HS-5 (cell line): ENCODE data around the gene KCNMA1.

Experiments used
- DNase-seq: peaks from one replicate; pipeline ENCODE4 v3.0.0-alpha.2; 2012; ENCODE audit warnings: low read depth

KCNMA1 gene

DNA sequence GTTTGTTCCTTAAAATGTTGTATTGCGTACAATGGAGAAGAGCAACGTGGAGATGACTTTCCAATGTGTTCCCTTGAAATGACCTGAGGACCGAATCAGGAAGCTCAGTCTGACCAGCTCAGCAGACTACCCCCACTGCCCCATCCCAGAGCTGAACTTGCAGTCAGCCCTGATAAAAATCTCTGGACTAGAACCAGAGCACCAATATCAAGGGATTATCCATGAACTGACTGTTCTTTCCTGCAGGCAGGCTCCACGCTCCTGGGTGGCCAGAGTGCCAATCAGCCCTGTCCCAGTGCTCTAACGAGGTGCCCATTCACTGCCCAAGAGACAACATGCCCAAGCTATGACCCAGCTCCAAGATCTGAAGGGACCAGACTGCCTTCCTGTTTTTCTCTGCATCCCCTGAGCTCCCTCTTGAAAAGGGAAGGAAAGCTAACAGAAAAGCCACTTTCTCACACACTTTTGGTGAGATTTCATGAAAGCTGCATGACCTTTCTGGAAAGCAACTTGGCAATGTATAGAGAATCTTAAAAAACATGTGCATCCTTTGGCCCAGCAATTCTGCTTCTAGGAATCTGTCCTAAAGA is 130.2 kb downstream of the KCNMA1 start:
- no peak for DNase-seq

DNA sequence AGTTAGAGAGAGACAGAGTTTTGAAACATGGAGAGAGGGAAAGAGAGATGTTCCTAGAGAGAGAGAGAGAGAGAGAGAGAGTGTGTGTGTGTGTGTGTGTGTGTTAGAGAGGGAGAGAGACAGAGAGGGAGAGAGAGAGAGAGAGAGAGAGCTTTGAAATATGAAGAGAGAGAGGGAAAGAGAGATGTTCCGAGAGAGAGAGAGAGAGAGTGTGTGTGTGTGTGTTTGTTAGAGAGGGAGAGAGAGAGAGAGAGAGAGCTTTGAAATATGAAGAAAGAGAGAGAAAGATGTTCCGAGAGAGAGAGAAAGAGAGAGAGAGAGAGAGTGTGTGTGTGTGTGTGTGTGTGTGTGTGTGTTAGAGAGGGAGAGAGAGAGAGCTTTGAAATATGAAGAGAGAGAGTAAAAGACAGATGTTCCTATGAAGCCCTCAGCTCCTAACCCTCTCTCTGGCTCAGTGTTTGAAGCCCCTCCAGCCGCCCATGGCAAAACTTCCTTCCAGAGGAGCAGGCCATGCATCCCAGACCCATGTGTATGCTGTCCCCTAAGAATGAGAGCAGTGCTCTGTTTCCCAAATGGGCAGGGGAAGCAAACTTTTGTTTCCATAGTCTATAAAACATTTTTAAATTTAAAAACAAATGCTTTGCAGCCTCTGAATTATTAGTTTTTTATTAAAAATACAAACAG is 130.9 kb downstream of the KCNMA1 start:
- no peak for DNase-seq

DNA sequence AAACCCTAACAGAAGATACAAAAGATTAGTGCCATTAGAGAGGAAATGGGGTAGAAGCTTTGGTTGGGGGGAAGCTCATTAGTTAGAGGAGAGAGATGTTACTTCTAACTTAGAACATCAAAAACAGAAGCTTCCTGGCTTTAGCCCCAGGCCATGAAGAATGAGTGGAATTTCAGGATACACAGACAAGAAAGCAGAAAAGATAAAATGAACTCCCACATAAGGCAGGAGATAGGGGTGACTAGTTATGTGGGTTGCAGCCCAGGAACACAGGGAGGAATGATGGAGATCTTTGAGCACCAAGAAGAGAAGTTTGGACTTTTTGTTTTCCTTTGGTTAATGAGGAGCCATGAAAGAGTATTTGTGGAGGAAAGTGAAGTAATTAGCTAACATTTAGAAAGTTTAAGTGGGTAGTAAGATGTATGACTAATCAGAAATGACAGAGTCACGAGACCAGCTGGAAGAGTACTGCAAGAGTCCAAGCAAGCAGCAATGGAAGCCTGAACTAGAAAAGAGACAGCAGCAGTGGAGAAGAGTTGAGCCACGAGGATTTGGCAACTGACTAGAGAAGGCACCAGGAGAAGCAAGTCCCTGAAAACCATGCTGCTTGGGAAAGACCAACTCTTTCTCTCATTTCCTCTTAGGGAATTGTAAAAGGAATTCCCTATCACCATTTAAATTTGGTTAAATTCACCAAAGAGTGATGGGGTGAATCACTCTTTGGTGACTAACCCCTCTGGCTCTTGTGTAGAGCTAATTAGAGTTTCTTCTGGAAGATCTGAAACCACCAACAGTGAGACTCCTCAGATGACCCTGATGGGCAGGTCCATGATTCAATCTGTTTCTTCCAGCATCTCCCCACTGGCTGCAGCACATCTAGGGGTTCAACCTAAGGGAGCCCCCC is 131.9 kb downstream of the KCNMA1 start:
- peak; percentile 95 for DNase-seq

DNA sequence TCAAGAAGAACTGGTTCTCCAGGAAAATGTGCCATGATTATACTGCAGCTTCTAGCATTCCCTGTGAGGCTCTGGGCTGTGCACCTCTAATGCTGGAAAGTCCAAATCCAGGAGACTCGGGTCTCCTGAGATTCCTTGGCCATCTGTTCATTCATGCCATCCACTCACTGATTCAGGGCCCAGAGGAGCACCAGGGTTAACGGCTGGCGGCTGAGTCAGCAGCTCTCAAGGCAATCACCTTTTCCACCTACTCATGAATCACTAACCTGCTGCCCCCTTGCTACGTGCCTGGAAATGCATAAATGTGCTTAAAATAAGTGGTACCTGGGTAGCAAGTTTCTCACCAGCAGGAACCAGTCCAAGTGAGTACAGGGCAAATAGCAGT is 132.7 kb downstream of the KCNMA1 start:
- peak; percentile 75 for DNase-seq

DNA sequence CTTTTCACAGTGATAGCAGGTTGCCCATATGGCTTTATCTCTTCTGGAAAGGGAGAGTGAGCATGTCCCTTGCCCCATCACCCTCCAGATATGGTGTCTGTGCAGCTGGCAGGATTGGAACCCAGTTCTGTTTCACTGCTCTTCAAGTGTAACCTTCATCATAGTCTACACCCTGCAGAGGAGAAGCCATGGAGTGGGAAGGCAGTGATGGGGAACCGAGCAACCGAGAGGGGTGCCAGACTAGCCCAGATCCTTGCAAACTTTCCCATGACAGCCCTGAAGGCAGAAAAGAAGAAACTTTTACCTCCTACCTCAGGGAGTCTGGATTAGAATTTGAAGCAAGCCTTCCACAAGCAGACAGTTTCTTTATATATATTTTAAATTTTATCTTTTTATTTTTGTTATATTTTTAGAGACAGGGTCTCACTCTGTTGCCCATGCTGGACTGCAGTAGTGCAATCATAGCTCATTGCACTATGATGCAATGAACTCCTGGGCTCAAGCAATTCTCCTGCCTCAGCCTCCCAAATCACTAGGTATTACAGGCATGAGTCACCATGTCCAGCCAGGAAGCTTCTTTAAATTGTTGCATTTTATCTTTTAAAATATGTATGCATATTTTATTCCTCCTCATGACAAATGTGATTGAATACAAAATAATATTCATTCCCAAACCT is 133.3 kb downstream of the KCNMA1 start:
- no peak for DNase-seq

DNA sequence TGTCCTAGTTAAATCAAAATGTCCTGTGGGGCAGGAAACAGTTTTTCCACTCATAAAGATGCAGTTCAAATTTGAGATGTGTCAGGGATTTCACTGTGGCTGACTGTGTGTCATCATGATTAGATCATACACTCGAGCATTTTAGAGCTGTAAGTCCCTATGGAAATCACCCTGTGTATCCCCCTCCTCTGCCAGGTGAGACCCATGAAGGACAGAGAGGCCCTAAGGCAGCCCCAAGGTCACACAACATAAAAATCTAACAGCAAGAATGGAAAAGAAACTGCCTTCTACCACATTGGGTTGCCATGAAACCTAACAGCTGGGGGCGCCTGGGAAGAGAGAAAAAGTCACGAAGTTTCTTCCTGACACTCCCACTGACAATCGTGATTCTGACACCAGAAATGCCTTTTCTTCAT is 135.8 kb downstream of the KCNMA1 start:
- peak; percentile 65 for DNase-seq

DNA sequence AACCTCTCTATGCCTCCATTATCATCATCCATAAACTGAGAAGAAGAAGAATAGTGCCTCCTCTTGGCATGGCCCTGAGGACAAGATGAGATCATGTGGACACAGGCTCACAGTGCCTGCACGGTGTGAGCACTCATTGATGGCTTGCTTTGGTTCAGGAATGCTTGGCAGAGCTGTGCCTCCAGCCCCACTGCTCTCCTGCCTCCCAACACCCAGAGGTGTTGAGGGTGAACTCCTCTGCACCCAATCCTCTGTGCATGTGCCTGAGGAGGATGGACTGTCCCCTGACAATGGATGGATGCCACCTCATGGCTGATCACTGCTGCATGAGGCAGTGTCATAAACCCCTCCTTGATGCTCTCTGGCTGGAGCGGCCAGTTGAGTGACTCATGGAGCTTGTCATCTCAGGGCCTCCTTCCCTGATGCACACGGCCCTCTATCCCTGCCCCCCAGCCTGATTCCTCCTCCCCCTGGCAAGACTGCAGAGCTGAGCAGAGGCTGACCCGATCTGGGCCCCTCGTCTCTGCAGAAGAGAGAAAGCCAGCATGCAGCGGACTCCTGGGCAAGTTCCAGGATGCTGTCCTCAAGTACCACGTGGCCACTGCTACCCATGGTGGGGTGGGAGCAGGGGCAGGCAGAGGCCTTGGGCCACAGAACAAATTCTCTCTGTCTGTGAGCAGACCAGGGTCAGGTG is 136.3 kb downstream of the KCNMA1 start:
- peak; percentile 87 for DNase-seq

DNA sequence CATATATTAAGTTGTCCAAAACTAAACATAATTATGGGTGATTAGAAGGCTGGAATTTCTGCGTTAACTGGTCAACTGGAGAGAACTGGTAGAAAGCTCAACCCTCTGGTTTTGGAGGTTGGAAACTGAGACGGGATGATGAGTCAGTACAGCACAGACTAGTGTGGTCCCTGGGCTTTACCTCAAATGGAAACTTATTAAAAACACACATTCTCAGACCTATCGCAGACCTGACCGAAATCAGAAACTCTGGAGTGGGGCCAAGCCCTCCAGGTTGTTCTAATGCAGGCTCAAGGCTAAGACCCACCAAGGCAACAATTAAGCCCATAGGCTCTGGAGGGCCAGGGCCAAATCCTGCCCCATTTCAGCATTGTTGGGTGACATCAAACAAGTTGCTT is 136.9 kb downstream of the KCNMA1 start:
- no peak for DNase-seq

DNA sequence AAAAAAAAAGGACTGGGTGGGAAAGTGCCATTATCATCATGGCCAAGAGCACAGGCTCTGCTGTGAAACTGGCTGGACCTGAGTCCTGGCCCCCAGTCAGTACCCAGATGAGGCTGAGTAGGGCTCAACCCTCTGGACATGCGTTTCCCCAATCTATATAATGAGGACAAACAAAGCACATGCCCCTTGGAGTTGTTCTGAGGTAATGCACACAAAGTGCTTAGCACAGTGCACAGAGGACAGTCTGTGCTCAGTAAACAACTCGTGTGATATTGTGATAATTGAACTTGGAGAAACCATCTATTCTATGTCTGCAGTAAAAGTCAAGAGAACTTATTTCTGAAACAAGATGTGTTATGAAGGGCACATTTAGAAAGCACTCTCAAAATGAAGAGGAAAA is 138.8 kb downstream of the KCNMA1 start:
- DNase-seq: no peak

DNA sequence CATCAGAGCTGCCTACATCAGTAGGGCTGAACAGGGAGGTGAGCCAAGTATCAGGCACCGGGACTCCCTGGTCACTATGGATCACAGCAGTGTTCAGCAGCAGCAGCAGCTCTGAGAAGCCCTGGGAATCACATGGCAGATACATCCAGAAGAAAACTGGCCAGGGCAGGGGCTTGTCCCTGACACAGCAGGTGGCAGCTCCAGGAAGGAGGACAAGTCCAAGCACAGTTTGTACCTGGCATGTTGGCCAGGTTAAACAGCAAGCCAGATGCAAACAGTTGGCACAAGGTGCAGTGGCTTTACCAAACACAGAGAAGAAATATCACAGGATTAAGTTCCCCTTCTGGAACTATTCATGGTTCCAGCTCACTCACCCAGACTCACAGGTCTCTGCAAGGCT is 139.4 kb downstream of the KCNMA1 start:
- DNase-seq: no peak

DNA sequence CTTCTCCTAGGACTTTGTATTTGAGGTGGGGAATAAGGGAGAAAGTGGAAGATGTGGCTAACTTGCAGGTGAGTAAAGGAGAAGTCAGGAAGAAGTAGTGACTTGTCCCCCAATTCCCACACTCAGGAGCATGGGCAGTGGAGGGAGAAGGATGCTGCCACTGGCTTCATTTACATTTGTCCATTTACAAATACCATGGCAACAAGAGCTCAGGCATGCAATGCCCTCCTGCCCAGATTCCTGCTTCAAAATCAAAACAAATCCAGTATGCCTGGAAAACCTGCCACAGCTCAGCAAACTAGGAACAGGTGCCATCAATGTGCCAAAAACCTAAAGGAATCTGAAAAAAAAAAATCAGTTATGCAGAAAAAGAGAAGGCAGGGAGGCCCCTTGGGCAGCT is 139.9 kb downstream of the KCNMA1 start:
- no peak for DNase-seq

DNA sequence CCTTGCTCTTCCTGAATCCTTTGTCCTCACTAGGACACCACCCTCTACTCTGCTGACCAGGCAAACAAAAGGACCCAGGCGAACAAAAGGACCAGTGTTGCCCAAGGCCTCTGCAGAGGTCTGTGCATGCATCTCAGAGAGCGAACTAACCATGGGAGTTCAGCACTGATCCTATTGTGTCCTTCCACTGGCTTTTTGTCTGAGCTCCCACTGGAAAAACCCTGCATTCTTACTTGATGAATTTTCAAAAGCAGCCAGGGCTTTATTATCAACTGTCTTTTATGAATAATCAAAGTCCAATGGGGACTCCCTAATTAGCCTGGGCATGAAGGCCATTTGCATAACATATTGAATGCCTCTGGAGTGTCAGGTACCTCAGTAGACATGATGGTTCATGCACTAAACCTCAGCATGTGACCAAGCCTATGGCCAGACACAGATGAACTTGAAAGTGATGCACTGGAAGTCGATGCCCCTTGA is 140.6 kb downstream of the KCNMA1 start:
- no peak for DNase-seq

DNA sequence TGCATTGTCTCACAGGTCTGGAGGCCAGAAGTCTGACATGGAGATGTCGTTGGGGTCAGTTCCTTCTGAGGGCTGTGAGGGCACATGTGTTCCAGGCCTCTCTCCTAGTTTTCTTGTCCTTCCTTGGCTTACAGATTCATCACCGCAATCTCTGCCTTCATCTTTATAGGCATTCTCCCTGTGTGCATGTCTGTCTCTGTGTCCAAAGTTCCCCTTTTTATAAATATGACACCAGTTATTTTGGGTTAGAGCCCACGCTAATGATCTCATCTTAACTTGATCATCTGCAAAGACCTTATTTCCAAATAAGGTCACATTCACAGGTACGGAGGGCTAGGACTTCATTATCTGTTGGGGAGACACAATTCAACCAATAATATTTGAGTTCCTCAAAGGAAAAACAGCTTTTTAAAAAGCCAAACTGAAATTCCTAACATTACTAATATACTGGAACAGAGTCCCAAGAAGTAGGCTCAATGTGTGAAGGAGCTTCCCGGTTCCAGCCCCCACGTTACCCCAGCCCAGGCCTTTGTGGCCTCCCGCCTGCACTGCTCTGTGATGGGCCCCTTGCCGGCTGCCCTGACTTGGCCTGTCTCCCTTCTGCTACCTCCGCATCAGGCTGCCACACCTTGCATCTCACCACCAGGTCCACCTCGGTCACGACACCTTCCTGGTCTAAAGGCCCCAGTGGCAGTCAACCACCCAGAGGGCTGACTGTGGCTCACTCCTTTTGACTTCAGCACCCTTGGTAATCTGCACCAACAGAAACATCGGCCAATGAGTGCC is 142.7 kb downstream of the KCNMA1 start:
- no peak for DNase-seq

DNA sequence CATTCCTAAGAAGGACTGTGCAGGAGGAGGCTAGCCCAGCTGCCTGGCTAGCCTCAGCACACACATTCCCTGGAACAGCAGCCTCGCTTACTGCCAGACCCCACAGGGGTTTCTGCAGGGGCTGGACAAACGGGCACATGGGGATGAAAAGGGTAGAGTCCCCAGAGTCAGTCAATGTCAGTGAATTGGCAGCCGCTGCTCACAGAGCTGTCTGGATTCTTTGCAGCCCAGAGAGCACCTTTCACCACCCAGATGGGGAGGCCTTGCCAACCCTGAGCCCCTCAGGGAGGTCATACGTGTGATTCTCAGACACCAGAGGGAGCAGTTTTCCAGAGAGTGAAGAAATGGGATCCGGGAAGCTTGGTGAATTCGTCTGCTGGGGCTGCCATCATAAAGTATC is 143.3 kb downstream of the KCNMA1 start:
- no peak for DNase-seq

DNA sequence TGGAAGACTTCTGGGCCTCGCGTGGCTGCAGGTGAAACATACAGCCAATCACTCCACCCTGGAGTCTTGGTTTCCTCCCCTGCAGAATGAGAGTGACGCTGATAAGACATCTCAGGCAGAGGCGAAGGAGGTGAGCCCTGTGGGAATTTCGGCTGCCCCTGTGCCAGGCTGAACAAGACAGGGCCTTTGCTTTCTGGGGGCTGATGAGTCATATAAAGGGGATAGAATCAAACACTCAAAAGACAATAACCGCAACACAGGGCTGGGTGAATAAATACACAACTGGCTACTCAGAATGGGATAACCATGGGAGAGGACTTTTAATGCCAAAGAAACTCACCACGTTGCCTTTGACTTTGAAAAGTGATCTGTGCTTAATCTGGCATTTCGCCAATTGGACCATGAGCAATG is 143.8 kb downstream of the KCNMA1 start:
- no peak for DNase-seq

DNA sequence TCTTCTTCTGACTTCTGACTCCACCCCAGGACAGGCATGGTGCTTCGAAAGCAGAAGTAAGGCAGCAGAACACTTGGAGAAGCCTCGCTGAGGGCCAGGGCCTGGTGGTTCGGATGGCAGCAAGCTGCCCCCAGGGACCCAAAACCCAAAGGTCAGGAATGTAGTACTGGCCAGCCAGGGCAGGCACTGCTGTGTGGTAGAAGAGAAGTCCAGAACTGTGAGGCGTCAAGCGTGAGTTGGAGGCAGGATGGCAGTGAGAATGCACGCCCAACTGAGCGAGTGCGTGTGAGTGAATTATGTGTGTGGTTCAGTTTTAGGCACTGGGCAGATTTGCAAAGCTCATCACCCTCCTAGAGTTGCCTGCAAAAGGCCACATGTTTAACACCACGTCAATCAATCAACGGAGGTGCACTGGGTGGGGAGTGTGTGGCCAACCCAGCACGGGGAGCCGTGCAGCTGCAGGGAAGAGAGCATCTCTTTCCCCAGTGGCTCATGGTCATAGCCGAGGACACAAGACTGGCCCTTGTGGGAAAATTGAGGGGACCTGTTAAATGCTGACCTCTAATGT is 144.3 kb downstream of the KCNMA1 start:
- no peak for DNase-seq

DNA sequence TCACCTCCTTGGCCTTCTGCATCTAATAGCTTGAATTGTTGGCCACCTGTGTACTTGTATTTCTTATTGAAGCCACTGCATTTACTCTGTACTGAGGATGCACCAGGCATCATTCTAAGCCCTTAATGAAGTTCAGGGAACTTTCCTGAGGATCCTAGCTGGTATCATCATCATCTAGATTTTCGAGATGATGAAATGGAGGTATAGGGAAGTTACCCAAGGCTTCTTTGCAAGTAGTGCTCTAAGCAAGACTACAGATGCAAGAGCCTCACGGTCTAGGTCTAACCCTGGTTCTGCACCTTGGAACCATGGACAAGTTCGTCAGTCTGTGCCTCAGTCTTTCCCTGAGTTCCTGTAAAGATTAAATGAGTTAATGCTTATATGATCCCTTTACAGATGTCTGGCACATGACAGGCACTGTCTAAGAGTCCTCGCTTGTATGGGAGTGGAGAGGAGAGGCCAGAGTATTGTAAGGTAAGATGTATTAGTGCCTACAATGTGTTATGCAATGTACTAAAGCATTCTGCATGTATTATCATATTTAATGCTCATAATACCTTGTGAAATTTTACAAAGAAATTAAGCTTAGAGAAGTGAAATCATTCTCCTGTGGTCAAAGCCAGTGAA is 145.1 kb downstream of the KCNMA1 start:
- DNase-seq: no peak

DNA sequence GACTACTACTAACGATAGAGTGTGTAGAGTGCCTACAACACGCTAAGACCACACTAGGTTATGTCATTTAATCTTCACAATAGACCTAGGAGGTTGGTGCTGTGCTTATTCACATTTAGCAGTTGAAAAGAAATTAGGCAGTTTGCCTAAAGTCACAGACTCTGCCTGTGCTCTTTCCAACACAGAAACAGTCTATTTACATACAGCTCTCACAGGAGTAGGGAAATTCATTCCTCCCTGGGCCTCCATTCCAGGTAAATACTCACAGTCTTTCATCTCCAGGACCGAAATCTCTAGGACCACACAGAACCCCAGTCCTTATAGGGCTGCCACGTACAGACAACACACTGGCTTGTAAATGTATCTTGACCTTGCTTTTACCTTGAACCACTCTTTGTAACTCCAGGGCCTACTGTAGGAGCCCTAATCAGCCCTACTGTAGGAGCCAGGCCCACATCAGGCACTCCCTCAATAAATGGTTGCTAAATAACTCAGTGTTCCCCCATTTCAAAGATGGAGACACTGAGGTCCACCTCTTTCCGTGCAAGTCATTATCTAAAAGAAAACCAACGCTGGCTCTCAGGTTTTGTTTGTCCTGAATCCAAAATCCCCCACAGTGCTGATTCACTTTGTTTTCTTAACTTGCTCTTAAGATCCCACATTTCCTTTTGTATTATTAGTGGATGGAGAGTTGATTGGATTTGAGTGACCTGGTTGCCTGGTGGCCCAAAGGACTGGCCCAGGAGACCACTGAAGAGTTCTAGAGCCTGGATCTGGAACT is 146.9 kb downstream of the KCNMA1 start:
- DNase-seq: no peak

DNA sequence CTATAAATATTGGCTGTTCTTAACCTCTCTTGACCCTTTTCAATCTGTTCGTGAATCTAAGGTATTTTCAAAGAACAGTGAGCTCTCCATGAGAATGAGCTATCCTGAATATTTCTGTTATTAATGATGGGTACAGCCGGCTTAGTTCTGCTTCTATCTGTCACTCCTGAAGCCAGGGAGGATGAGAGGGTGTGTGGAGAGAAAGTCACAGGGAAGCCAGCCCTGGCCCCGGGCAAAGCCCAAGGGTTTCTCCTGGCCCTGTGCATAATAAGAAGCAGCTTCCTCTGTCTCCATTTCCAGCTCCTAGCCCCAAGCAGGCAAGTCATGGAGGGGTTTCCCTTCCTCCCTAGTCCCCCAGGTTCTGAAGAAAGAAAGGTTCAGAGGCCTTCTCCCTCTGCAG is 151.1 kb downstream of the KCNMA1 start:
- DNase-seq: no peak
